WTC11 (cell line): ENCODE data around the gene TMEM255A.

Experiments used
- CTCF ChIP-seq: fragments of 200-600 bp; IDR thresholded peaks from 2 replicates; pipeline ENCODE4 v1.8.0; 2022; ENCODE audit warnings: antibody characterized with exemption
- ESRRA ChIP-seq: sonication (generic); formaldehyde crosslinking; IDR thresholded peaks from 2 replicates; pipeline ENCODE4 v1.8.1; 2022; ENCODE audit warnings: mild to moderate bottlenecking, missing genetic modification reagents, borderline replicate concordance
- HMGXB4 ChIP-seq: sonication (generic); formaldehyde crosslinking; IDR thresholded peaks from 2 replicates; pipeline ENCODE4 v1.8.1; 2023; ENCODE audit warnings: mild to moderate bottlenecking, moderate library complexity, missing genetic modification reagents
- NR2C2 ChIP-seq: sonication (generic); formaldehyde crosslinking; IDR thresholded peaks from 2 replicates; pipeline ENCODE4 v1.8.0; 2022; ENCODE audit warnings: mild to moderate bottlenecking, missing genetic modification reagents
- NR3C1 ChIP-seq: sonication (generic); formaldehyde crosslinking; conservative IDR thresholded peaks from 2 replicates; pipeline ENCODE4 v1.8.1; 2023; ENCODE audit warnings: low read depth, mild to moderate bottlenecking, missing genetic modification reagents
- SP1 ChIP-seq: sonication (generic); formaldehyde crosslinking; conservative IDR thresholded peaks from 2 replicates; pipeline ENCODE4 v1.8.1; 2022; ENCODE audit warnings: missing genetic modification reagents
- TCF7 ChIP-seq: sonication (generic); formaldehyde crosslinking; IDR thresholded peaks from 2 replicates; pipeline ENCODE4 v1.8.0; 2022; ENCODE audit warnings: mild to moderate bottlenecking, low read depth, missing genetic modification reagents, moderate library complexity
- TEAD1 ChIP-seq: sonication (generic); formaldehyde crosslinking; IDR thresholded peaks from 2 replicates; pipeline ENCODE4 v1.8.0; 2022; ENCODE audit warnings: mild to moderate bottlenecking, missing genetic modification reagents
- TP53 ChIP-seq: sonication (generic); formaldehyde crosslinking; IDR thresholded peaks from 2 replicates; pipeline ENCODE4 v1.8.1; 2023; ENCODE audit warnings: mild to moderate bottlenecking, missing genetic modification reagents
- ZNF138 ChIP-seq: sonication (generic); formaldehyde crosslinking; conservative IDR thresholded peaks from 2 replicates; pipeline ENCODE4 v1.8.1; 2022; ENCODE audit warnings: mild to moderate bottlenecking, moderate library complexity, missing genetic modification reagents
- ZNF263 ChIP-seq: sonication (generic); formaldehyde crosslinking; IDR thresholded peaks from 2 replicates; pipeline ENCODE4 v1.8.1; 2022; ENCODE audit warnings: low read depth, mild to moderate bottlenecking, moderate library complexity, missing genetic modification reagents
- TF ChIP-seq, protein P1 (sequence below): sonication (generic); formaldehyde crosslinking; IDR thresholded peaks from 2 replicates; pipeline ENCODE4 v1.8.0; 2022; ENCODE audit warnings: mild to moderate bottlenecking, missing genetic modification reagents
- TF ChIP-seq, protein P2 (sequence below): sonication (generic); formaldehyde crosslinking; IDR thresholded peaks from 2 replicates; pipeline ENCODE4 v1.8.1; 2022; ENCODE audit warnings: low read depth, missing genetic modification reagents, borderline replicate concordance

GRCh38 chrX:120294651-120295050 is 16.6 kb downstream of the TMEM255A start:
- TF ChIP-seq NR2C2 (no peak), HMGXB4 (CRISPR knock-in tag) (no peak), ZNF138 (no peak), CTCF (no peak), ESRRA (CRISPR knock-in tag) (no peak), ZNF263 (CRISPR knock-in tag) (no peak), SP1 (no peak), NR3C1 (CRISPR knock-in tag) (no peak), TEAD1 (CRISPR knock-in tag) (no peak), TCF7 (CRISPR knock-in tag) (no peak), TP53 (no peak)
- TF ChIP-seq, protein P1, sequence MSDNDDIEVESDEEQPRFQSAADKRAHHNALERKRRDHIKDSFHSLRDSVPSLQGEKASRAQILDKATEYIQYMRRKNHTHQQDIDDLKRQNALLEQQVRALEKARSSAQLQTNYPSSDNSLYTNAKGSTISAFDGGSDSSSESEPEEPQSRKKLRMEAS: no peak
- TF ChIP-seq, protein P2, sequence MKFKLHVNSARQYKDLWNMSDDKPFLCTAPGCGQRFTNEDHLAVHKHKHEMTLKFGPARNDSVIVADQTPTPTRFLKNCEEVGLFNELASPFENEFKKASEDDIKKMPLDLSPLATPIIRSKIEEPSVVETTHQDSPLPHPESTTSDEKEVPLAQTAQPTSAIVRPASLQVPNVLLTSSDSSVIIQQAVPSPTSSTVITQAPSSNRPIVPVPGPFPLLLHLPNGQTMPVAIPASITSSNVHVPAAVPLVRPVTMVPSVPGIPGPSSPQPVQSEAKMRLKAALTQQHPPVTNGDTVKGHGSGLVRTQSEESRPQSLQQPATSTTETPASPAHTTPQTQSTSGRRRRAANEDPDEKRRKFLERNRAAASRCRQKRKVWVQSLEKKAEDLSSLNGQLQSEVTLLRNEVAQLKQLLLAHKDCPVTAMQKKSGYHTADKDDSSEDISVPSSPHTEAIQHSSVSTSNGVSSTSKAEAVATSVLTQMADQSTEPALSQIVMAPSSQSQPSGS (CRISPR knock-in tag): no peak
